GM03348 (cell line): ENCODE measurements around the gene SLC51A.
"Not testable (repeated sequence)": the region's sequence is repeated elsewhere in the genome, so short reads cannot be mapped to it uniquely, and the experiment has no call there.

Experiments used
- DNase-seq: peaks from one replicate; pipeline ENCODE4 v3.0.0; 2012; ENCODE audit warnings: low spot score

Gene SLC51A

GRCh38 chr3:196193736-196194541 is 22.4 kb upstream of the SLC51A start:
- DNase-seq: no peak

GRCh38 chr3:196194542-196194915 is 21.8 kb upstream of the SLC51A start:
- DNase-seq: no peak

- no peak for DNase-seq
Observed at GRCh38 chr3:196195664-196196265, 20.6 kb upstream of the SLC51A start.

- no peak for DNase-seq
Observed at GRCh38 chr3:196197524-196197923, 18.8 kb upstream of the SLC51A start.

GRCh38 chr3:196198081-196198675 is 18.2 kb upstream of the SLC51A start:
- no peak for DNase-seq

GRCh38 chr3:196198771-196199753 is 17.3 kb upstream of the SLC51A start:
- DNase-seq: no peak

- DNase-seq: no peak
Observed at GRCh38 chr3:196202516-196202970, 13.8 kb upstream of the SLC51A start.

- no peak for DNase-seq
Observed at GRCh38 chr3:196203846-196204245, 12.5 kb upstream of the SLC51A start.

- not testable (repeated sequence) for DNase-seq
Observed at GRCh38 chr3:196205442-196206205, 10.7 kb upstream of the SLC51A start.

- peak; percentile 83 for DNase-seq
Observed at GRCh38 chr3:196207159-196207832, 9.0 kb upstream of the SLC51A start.

GRCh38 chr3:196207833-196208607 is 8.3 kb upstream of the SLC51A start:
- peak; percentile 47 for DNase-seq

GRCh38 chr3:196208942-196209695 is 7.2 kb upstream of the SLC51A start:
- no peak for DNase-seq

- DNase-seq: not testable (repeated sequence)
Observed at GRCh38 chr3:196209944-196210672, 6.2 kb upstream of the SLC51A start.

GRCh38 chr3:196210673-196211556 is 5.4 kb upstream of the SLC51A start, which contains the start of gene ZDHHC19:
TSS of gene ZDHHC19 (minus strand) at chr3:196211400. CDS start at chr3:196211315, 85 bp downstream.
- no peak for DNase-seq

GRCh38 chr3:196214783-196215441 is 1.4 kb upstream of the SLC51A start:
- DNase-seq: no peak

GRCh38 chr3:196215493-196216020 is 777 bp upstream of the SLC51A start:
- no peak for DNase-seq
